ENCODE measurements around the gene SANBR.
"Not testable (repeated sequence)": the region's sequence is repeated elsewhere in the genome, so short reads cannot be mapped to it uniquely, and the experiment has no call there.

SANBR gene

DNA sequence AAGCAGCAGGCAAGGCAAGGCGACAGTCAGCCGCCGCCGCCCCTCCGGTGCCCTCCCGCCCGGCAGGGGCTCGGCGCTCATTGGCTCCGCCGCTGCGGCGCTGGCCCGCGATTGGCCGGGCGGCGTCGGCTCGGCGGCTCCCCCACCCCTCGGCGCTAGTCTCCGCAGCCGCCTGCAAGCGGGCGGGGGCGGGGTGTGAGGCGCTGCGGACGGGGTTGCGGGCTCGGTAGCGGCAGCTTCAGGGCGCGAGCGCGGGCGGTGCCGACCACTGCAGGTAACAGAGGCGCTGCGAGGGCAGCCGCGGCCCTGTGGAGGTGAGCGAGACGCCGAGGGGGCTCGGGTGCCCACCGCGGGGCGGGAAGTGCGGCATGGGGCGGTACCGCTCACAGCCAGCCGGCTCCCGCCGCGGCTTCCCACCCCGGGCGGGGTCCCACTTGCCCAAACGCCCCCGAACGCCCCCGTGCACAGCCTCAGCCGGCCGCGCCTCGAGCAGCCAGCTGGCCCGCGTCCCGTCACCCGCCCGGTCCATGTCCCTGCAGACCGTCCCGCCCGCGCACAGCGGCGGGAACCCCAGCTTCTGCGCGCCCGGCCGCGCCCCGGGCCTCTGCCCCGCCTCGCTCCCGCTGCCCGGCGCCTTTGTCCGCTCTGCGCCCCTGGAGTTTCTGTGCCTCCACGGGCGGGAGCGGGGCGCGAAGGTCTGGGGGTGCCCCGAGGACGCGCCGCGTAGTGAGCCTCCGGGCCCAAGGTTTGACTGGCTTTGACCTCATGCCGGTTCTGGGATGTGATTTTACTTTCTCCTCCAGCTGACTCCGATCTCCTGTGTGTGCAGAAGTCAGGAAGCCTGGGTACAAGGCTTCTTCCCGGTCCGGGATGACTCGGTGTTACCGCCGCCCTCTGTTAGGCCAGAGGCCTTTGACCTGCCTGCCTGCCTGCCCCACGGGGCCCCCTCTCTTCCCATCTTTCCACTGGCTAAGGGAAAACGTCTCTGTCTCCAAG, at the start of gene SANBR:
SANBR (plus strand) TSS at position 158 of the 996 bp plus-strand sequence. CDS start 4,480 bp downstream, outside the sequence.
- peak; percentile 66 to 68 for DNase-seq (ENCODE audit: low read depth in 2 of 2)

DNA sequence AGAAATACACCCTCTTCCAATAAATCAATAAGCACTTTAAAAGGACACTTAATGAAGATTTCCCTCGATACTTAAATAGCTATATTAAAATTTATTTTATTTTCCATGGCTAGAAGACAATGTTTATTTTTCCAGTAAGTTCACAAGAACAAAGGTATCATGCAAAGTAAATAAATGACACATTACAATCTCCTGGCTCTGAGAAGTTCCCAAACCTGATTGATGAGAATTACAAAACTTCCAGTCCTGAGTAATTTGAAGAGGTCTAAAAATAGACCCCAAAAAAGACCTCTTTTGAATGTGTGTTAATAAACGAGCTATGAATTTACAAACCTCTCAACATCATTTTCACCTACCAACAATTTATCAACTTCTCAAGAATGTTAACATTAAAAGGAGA, 49.7 kb upstream of the SANBR start:
- no peak for DNase-seq (ENCODE audit: low read depth in 2 of 2)

DNA sequence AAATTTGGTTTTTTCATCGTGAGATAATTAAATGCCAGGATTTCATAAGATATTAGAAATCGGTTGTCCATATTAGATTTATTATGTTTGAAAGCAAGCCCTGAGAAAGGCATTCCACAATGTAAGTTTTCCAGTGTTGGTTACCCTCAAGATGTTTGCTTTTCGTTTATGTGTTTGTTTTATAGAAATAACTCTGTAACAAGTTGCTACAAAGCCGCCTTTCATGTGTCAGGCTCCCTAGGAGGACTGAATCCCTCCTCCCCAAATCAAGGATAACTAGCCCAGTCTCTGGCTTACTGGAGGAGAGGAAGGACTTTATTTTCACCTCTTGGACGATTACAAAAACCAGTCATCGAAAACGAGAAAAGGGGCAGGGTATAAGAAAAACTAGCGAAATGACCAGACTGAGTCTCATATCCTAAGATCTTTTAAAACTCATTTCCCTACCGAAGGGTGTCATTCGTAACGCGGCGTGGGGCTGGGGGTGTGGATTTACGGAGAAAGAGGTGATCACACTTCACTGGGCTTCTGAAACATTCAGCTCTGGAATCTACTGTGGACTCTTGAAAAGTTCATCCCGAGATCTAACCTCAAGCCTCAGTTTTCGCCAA, 49.2 kb upstream of the SANBR start:
- peak in 1 of 2 donors; percentile 28 for DNase-seq (ENCODE audit: low read depth in 2 of 2)

DNA sequence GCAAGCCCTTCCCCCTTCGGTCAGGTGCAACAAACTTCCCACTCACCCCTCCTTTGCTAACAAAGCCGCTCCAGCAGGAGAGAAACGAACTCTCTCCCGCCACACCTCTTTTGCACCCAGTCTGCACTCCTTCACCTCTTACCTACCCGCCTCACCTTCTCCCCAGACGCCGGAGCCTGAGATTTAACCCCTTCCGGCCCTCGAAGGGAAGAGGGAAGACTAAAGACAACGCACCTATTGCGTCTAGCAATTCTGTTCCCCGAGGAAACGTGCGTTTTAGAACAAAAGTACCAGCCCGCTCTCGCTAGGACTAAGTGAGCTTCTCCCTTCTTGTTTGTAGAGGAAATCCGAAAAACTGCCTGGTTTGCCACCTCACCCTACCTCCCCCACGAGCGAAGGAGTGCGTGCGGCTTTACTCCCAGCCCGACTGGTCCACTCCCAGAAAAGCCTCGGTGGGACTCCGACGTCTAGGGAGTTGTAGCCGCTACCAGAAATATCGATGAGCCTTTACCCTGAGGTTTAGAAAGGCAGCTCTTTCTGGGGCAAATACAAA, 48.6 kb upstream of the SANBR start:
- DNase-seq (ENCODE audit: low read depth in 2 of 2): peak; percentile 46 to 49

DNA sequence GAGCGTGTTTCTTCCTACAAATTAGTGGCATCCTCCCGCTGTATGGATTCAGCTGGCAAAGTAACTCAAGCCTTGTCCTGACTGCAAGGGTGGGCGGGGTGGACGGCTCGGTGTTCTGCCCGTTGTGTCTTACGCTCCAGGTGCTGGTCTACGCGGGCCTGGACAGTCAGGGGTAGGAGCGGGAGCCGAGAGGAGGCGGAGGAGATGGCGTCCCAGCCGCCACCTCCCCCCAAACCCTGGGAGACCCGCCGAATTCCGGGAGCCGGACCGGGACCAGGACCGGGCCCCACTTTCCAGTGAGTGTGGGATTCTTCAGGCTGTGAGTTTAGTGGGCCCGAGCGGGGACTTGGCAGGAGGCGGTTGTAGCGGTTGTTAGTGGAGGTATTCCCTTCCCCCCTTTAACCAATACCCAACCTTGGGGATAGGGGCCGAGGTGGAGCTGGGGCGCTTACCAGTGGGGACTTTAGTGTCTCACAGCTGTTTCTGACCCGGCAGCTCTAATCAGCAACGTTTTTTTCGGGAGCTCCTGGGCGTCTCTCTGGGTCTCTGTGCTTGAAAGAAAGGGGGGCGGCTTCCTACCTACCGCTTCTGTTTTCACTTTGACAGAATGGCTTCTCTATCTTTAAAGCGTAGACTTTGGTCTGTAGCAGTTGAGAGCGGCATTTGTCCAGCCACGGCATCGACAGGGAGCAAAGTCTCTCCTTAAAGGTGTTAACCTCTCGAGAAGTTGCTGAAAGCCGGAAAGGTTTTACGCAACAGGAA, 47.9 kb upstream of the SANBR start, which contains the start of the genes PEX13 and PUS10:
PEX13 (plus strand) TSS at position 165 of the 762 bp plus-strand sequence; CDS start at position 205, 40 bp downstream.
PUS10 (minus strand) TSS at position 700 of the 762 bp plus-strand sequence. CDS start 6,365 bp downstream, outside the sequence.
- DNase-seq (ENCODE audit: low read depth in 2 of 2): peak; percentile 48 to 59

DNA sequence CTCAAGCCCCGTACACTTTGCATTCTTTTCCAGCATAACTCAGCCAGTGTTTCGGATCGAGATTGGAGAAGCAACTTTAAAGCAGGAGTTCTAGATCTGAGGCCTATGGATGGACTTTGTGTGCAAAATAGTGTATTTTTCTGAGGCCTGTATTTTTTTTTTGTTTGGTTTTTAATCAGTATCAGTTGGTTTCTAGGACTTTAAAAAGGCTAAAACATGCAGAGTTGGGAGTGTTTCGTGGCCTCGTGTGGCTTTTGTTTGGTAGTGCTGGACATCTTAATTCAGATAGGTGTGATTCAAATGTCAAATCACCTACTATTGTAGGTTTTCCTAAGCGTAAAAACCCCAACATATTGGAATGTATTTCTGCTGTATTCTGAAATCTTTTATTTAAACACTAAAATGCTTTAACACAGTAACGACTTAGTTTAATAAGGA, 47.3 kb upstream of the SANBR start:
- DNase-seq (ENCODE audit: low read depth in 2 of 2): no peak

DNA sequence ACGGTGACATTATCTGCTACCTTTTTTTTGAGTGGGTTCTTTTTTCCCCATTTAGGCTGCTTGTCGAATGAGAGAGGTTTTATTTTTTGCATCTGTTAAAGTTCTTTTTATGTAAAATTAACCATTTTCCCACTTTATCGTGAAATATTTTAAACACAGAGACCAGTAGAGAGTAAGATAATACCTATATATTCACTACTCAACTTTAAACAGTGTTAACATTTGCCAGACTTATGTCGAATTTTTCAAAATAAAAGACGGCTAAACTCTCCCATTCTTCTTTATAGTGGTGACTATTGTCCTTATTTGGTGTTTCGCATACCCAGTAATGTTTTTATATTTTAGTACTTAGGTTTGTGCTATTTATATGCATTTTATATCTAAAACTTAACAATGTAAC, 46.9 kb upstream of the SANBR start:
- DNase-seq (ENCODE audit: low read depth in 2 of 2): no peak

DNA sequence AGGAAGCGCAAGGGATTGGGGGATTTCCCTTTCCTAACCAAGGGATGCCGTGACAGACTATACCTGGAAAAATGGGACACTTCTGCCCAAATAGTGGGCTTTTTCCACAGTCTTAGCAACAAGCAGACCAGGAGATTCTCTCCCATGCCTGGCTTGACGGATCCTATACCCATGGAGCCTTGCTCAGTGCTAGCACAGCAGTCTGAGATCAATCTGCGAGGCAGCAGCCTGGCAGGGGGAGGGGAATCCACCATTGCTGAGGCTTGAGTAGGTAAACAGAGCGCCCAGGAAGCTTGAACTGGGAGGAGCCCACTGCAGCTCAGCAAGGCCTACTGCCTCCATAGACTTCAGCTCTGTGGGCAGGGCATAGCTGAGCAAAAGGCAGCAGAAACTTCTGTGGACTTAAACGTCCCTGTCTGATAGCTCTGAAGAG, 44.4 kb upstream of the SANBR start:
- DNase-seq (ENCODE audit: low read depth in 2 of 2): no peak

DNA sequence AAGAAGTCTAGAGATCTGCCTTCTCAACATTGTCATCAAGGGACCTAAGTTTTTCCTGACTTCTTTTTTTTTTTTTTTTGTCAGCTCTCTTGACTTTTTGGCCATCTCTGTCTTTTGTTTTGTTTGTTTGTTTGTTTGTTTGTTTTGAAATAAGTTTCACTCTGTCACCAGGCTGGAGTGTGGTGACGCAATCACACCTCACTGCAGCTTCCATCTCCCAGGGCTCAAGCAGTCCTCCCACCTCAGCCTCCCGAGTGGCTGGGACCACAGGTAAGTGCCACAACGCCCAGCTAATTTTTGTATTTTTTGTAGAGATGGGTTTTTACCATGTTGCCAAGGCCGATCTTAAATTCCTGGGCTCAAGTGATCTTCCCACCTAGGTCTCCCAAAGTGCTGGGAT, 42.0 kb upstream of the SANBR start:
- no peak for DNase-seq (ENCODE audit: low read depth in 2 of 2)

DNA sequence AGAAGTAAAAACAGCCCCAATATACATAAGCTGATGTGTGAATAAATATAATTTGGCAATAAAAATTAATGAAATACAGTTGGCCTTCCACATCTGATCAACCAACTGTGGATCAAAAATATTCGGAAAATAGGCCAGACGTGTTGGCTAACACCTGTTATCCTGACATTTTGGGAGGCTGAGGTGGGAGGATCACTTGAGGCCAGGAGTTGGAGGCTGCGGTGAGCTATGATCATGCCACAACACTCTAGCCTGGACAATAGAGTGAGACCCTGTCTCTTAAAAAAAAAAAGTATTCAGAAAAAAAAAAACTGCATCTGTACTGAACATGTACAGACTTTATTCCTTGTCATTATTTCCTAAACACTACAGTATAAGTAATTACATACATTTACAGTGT, 36.1 kb upstream of the SANBR start:
- DNase-seq (ENCODE audit: low read depth in 2 of 2): no peak

DNA sequence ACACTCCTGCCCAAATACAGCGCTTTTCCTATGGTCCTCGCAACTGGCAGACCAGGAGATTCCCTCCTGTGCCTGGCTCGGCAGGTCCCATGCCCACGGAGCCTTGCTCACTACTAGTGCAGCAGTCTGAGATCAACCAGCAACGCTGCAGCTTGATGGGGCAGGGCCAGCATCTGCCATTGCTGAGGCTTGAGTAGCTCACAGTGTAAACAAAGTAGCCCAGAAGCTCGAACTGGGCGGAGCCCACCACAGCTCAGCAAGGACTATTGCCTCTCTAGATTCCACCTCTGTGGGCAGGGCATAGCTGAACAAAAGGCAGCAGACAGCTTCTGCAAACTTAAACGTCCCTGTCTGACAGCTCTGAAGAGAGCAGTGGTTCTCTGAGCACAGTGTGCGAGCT, 31.1 kb upstream of the SANBR start:
- not testable (repeated sequence) for DNase-seq (ENCODE audit: low read depth in 2 of 2)

DNA sequence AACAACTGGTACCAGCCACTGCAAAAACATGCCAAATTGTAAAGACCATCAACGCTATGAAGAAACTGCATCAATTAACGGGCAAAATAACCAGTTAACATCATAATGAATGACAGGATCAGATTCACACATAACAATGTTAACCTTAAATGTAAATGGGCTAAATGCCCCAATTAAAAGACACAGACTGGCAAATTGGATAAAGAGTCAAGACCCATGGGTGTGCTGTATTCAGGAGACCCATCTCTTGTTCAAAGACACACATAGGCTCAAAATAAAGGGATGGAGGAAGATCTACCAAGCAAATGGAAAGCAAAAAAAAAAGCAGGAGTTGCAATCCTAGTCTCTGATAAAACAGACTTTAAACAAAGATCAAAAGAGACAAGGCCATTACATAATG, 29.0 kb upstream of the SANBR start:
- not testable (repeated sequence) for DNase-seq (ENCODE audit: low read depth in 2 of 2)

DNA sequence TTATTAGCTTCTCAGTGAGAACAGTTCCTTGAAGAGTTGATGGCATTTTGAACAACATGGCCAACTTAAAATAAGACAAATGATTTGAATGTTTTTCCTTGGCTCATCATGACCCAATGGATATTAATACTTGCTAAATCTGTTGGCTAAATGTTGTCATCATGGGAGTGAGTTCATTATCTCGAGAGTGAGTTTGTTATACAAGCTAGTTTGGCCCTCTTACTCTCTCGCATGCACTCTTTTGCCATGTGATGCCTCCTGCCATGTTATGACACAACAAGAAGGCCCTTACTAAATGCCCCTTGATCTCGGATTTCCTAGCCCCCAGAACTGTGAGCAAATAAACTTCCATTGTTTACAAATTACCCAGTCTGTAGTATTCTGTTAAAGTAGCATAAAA, 22.9 kb upstream of the SANBR start:
- no peak for DNase-seq (ENCODE audit: low read depth in 2 of 2)

DNA sequence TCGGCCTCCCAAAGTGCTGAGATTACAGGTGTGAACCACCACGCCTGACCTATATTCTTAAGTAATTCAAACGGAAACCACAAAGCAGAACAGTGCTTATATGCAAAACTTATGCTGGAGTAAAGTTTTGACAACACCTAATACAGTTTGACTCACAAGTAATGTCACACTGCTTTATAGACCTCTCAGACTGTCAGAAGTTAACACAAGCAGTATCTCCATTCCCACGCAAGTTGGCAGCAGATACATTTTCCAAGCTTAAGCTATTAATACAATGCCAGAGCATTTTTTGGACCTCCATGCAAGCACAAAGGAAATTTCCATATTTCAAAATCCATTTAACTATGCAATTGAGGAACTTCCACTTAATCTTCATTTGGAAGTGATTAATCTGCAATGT, 21.0 kb upstream of the SANBR start:
- no peak for DNase-seq (ENCODE audit: low read depth in 2 of 2)

DNA sequence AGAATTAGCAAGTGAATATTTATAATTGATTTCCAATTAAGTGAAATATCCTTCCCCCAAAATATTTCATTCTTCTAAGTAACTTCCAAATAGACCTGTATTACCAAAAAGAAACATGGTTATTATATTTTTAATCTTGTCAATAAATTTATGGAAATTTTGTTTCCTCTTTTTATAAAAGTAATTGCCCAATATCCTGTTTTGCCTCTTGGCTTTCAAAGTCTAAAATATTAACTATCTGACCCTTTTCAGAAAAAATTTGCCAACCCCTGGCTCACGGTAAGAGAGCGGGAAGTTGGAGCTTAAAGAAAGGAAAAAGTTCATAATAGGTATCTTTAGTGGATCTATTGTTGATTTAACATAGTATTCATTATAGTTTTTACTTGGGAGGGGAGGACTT, 20.4 kb upstream of the SANBR start:
- no peak for DNase-seq (ENCODE audit: low read depth in 2 of 2)

DNA sequence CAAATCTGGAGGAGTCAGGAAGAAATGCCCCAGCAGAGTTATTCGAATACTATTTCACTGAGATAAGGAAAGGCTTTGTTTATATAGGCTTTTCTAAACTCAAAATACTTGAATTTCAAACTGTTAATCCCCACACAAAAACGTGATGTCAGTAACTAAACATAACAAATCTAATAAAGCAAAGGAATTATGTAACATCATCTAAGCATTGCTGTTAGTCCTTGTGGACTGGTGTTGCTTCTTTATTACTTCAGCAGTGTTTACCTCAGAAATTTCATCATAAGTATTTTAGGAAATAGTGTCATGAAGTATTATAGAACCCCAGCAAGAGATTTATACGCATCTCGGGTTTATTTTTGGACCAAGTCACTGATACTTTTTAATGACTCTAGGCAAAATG, 19.7 kb upstream of the SANBR start:
- DNase-seq (ENCODE audit: low read depth in 2 of 2): no peak

DNA sequence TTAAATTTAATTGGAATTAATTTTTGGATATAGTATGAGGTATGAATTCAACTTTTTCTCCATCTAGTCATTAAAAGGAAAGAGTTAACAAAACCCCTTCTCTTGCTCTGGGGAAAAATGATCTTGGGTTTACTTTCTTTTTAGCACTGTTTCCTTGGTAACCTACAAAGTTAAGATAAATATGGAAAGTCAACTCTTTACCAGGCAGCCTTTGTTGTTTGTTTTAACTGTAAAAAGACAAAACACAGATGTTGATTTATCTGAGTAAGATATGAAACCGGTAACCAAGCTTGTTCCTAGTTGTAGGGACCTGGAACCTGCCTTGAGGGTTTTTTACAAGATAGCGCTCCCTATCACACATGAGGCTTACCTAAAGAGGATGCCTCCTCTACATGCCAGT, 10.1 kb upstream of the SANBR start:
- no peak for DNase-seq (ENCODE audit: low read depth in 2 of 2)

DNA sequence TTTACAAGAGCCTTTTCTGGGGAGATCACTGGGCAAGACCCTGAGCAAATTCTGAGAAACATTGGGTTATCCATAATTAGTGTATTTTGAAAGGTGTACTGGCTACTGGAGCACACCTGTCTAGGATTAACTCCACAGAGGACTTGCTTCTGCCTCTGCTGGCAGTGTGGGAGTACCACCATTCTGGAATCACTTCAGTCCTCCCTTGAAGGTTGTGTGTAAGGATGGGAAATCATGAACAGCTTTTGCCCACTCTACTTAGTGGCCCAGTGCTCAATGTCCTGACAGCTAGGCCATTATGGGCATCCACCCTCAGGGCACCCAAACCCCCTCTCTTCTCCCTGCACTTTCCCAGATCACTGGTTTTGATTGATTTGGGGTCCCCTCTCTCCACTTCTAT, 8.1 kb upstream of the SANBR start:
- no peak for DNase-seq (ENCODE audit: low read depth in 2 of 2)

DNA sequence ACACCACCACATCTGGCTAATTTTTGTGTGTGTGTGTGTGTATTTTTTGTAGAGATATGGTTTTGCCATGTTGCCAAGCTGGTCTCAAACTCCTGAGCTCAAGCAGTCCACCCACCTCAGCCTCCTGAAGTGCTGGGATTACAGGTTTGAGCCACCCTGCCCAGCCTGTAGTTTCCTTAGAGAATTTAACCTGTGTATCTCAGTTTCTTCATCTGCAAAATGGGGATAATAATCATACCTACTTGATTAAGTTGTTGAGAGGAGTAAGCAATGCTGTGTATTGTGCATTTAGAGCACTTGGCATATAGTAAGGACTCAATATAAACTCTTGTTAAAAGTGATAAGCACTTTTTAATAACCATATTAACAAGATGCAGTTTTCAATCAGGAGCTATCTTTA, 6.3 kb upstream of the SANBR start:
- no peak for DNase-seq (ENCODE audit: low read depth in 2 of 2)

DNA sequence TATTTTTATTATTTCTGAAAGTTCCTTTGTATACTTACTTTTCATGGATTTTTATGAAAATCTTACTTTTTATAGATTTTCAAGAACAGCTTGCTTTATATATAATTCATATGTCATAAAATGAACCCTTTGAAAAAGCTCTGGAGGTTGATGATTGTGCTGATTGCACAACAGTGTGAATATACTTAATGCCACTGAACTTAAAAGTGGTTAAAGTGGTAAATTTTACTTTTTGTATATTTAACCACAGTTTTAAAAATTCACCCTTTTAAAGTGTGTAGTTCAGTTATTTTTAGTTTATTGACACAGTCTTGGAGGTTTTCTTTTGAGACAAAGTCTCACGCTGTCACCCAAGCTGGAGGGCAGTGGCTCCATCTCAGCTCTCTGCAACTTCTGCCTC, 8.4 kb downstream of the SANBR start:
- DNase-seq (ENCODE audit: low read depth in 2 of 2): no peak

DNA sequence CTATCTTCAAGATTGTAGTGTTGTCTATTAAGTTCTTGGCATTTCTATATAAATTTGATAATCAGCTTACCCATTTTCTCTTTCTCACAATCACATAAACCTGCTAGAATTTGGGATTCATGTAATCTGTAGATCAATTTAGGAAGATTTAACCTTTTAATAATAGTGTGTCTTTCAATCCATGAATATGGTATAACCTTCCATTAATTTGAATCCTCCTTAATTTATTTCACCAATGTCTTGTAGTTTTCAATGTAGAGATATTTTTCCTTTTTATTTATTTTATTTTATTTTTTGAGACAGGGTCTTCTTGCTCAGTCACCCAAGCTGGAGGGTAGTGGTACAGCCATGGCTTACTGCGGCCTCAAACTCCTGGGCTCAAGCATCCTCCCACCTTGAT, 20.2 kb downstream of the SANBR start:
- no peak for DNase-seq (ENCODE audit: low read depth in 2 of 2)

DNA sequence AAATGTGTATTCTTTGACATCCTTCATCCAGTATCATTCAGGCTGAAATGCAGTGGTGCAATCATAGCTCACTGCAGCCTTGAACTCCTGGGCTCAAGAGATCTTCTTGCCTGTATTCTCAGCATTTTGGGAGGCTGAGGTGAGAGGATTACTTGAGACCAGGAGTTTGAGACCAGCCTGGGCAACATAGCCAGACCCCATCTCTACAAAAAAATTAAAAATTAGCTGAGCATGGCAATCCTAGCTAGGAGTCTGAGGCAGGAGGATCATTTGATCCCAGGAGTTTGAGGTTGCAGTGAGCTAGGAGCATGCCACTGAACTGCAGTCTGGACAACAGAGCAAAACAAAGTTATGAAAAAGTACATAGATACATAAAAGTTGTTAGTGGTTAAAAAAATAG, 24.1 kb downstream of the SANBR start:
- no peak for DNase-seq (ENCODE audit: low read depth in 2 of 2)
